Measurements from ENCODE around the gene WDR87. TPM values are rescaled to one million over a fixed set of nuclear protein-coding genes. Genes with fewer than 3 reads are reported as not detected.

WDR87 gene
- polyA plus RNA-seq, 3 donors from 2014 or later = not detected

GRCh38 chr19:37938353-37938752, 32.0 kb upstream of the WDR87 start:
- Mint-ChIP-seq H3K36me3 (peaks cover 0 to 9% (median 0%) of the 10 kb centered on the region in 3 donors), H3K27ac (no peak overlapping the region), H3K4me1 (peaks cover under 1 to 14% of the 10 kb centered on the region in 2 donors), H3K9me3 (no peaks in the 10 kb centered on the region), H3K27me3 (ENCODE audit: low read depth in 3 of 3) (no peaks in the 10 kb centered on the region), H3K4me3 (no peak overlapping the region)
- DNase-seq = no peak

DNA sequence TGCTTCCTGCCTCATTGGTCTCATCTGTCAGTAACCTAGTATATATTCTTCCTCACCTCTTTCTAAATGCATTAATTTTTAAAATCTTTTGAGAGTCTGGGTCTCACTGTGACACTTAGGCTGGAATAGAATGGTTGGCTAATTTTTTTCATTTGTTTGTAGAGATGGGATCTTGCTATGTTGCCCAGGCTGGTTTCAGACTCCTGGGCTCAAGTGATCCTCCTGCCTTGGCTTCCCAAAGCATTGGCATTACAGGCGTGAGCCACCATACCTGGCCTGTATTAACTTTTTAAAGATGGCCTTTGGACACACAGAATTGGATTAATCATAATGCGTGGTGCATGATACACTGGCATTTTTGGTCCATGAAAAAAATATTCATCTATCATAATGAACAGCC, 30.5 kb upstream of the WDR87 start:
- no peaks in the 10 kb centered on the region for H3K27me3 Mint-ChIP-seq (ENCODE audit: low read depth in 3 of 3)
- no peak overlapping the region for H3K27ac Mint-ChIP-seq
- peaks cover 13 to 27% of the 10 kb centered on the region in 2 donors for H3K4me1 Mint-ChIP-seq
- no peaks in the 10 kb centered on the region for H3K9me3 Mint-ChIP-seq
- no peak overlapping the region for H3K4me3 Mint-ChIP-seq
- no peak for DNase-seq
- peaks cover 0 to 9% (median 0%) of the 10 kb centered on the region in 3 donors for H3K36me3 Mint-ChIP-seq

- Mint-ChIP-seq H3K4me3 (no peak overlapping the region), H3K27ac (no peak overlapping the region), H3K36me3 (peaks cover 0 to 9% (median 0%) of the 10 kb centered on the region in 3 donors), H3K9me3 (no peaks in the 10 kb centered on the region), H3K4me1 (peaks cover 18 to 35% of the 10 kb centered on the region in 2 donors), H3K27me3 (ENCODE audit: low read depth in 3 of 3) (no peaks in the 10 kb centered on the region)
- no peak for DNase-seq
These were observed 29.8 kb upstream of the WDR87 start for GRCh38 chr19:37936166-37936565.

- Mint-ChIP-seq H3K27me3 (ENCODE audit: low read depth in 3 of 3) (no peaks in the 10 kb centered on the region), H3K36me3 (peaks cover 0 to 9% (median 0%) of the 10 kb centered on the region in 3 donors), H3K4me1 (peaks cover 22 to 40% of the 10 kb centered on the region in 2 donors)
These were observed 28.9 kb upstream of the WDR87 start for GRCh38 chr19:37935341-37935740.

DNA sequence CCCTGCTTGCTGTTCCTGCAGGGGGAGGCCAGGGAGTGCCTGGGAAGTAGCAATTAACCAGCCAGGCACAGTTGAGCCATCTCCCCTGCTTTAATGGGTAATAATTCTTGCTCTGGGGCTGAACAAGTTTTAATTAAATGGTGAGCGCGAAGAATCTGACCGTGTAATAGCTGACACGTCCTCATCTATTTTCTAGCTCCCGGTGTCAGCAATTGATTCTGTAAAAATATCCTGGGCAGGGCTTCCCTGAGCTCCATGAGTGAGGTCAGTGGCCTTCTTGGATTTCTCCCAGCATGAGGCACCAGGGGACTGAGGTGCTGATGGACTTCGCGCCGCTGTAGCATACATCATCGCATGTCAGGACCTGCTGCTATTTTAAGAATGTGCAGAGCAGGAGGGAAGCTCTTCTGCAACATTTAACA, 27.6 kb upstream of the WDR87 start:
- peaks cover 0 to 9% (median 0%) of the 10 kb centered on the region in 3 donors for H3K36me3 Mint-ChIP-seq
- H3K27me3 Mint-ChIP-seq (ENCODE audit: low read depth in 3 of 3) = no peaks in the 10 kb centered on the region
- H3K9me3 Mint-ChIP-seq = no peaks in the 10 kb centered on the region
- H3K4me3 Mint-ChIP-seq = no peak overlapping the region
- peaks cover 22 to 40% of the 10 kb centered on the region in 2 donors for H3K4me1 Mint-ChIP-seq
- DNase-seq = no peak
- no peak overlapping the region for H3K27ac Mint-ChIP-seq

More at GRCh38 chr19:37935341-37935740, 28.9 kb upstream of the WDR87 start:
- Mint-ChIP-seq H3K27ac (no peak overlapping the region), H3K4me3 (no peak overlapping the region), H3K9me3 (no peaks in the 10 kb centered on the region)
- DNase-seq = no peak

- peak overlapping the region in 3 of 5 donors; percentile 15 to 48 (median 28) for H3K4me3 Mint-ChIP-seq
- DNase-seq = no peak
- H3K27me3 Mint-ChIP-seq (ENCODE audit: low read depth in 3 of 3) = no peaks in the 10 kb centered on the region
- H3K4me1 Mint-ChIP-seq = peaks cover 24 to 40% of the 10 kb centered on the region in 2 donors
- no peaks in the 10 kb centered on the region for H3K9me3 Mint-ChIP-seq
- peak overlapping the region in 2 of 6 donors; percentile 14 to 50 for H3K27ac Mint-ChIP-seq
- peaks cover 0 to 9% (median 0%) of the 10 kb centered on the region in 3 donors for H3K36me3 Mint-ChIP-seq
These were observed 26.9 kb upstream of the WDR87 start for GRCh38 chr19:37932985-37933936.

DNA sequence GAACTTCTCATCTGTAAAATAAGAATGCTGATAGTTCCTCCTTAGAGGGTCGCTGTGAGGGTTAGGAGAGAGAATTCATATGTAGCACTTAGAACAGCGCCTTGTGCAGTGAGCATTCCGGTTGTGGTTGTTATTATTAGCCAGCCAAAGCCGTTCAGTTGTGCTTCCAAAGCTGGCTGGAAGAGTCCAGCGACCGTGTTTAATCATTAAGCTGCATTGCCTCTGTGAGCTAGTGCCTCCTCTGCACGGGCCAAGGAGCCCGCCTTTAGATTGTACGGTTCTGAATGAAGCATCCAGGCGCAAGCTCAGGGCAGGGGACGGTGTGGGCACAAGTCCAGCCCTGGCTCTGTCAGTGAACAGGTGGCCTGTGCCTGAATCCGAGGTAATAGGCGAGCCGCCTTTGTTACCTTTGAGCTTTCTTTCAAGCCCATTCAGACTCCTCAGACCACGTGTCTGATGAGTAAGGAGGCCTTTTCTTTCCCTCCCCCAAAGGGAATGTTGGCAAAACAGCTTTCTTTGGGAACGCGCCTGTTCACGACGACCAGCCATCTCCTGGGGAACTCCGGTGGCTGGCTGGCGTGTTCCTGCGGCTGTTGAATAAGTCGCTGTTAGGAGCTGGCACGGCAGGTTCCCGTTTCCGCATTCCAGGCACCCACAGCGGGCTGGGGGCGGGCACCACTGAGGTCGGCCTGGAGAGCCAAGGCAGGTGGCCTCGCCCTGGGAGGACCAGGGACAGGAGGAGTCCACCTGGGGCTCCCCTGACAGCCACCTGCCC, 25.7 kb upstream of the WDR87 start:
- Mint-ChIP-seq H3K4me3 (peak overlapping the region in 3 of 5 donors; percentile 11 to 36 (median 15)), H3K27me3 (ENCODE audit: low read depth in 3 of 3) (no peaks in the 10 kb centered on the region), H3K36me3 (peaks cover 0 to 9% (median 0%) of the 10 kb centered on the region in 3 donors), H3K9me3 (no peaks in the 10 kb centered on the region), H3K4me1 (peaks cover 24 to 40% of the 10 kb centered on the region in 2 donors), H3K27ac (peak overlapping the region in 1 of 6 donors; percentile 40)
- DNase-seq = no peak

GRCh38 chr19:37930416-37930815, 24.0 kb upstream of the WDR87 start:
- peaks cover 33 to 40% of the 10 kb centered on the region in 2 donors for H3K4me1 Mint-ChIP-seq
- H3K27ac Mint-ChIP-seq = no peak overlapping the region
- H3K4me3 Mint-ChIP-seq = no peak overlapping the region

DNA sequence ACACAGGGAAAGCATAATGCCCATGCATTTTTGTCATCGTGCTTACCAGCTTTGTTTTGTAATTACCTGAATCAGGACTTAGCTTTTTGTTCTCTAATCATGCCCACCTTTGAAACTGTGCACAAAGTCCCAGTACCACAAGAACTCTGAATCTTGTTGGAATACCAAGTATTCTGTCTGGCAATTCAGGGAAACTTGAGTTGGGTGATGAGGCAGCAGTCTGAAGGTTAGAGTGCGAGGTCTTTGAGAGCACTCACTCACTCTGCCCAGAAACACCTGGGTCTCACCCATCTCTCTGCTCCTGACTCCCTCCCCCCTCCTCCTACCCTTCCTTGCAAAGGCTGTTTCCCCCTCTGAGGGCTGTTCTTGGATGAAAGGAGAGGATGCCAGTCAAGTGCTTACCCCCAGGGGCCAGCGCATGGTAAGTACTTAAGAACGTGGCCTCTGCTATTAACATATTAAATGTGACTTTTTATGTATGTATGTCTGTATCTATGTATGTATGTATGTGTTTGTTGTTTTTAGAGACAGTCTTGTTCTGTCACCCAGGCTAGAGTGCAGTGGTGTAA, 23.0 kb upstream of the WDR87 start:
- Mint-ChIP-seq H3K4me1 (peaks cover 36 to 40% of the 10 kb centered on the region in 2 donors), H3K27me3 (ENCODE audit: low read depth in 3 of 3) (no peaks in the 10 kb centered on the region), H3K36me3 (peaks cover 0 to 7% (median 3%) of the 10 kb centered on the region in 3 donors), H3K27ac (no peak overlapping the region), H3K9me3 (no peaks in the 10 kb centered on the region), H3K4me3 (no peak overlapping the region)
- no peak for DNase-seq

More at GRCh38 chr19:37930416-37930815, 24.0 kb upstream of the WDR87 start:
- peaks cover 0 to 9% (median 3%) of the 10 kb centered on the region in 3 donors for H3K36me3 Mint-ChIP-seq
- no peak for DNase-seq
- H3K27me3 Mint-ChIP-seq (ENCODE audit: low read depth in 3 of 3) = no peaks in the 10 kb centered on the region
- H3K9me3 Mint-ChIP-seq = no peaks in the 10 kb centered on the region

- Mint-ChIP-seq H3K27ac (peak overlapping the region in 1 of 6 donors; percentile 32), H3K4me1 (peaks cover 33 to 36% of the 10 kb centered on the region in 2 donors), H3K36me3 (peaks cover 0 to 7% (median 0%) of the 10 kb centered on the region in 3 donors), H3K9me3 (no peaks in the 10 kb centered on the region), H3K4me3 (no peak overlapping the region), H3K27me3 (ENCODE audit: low read depth in 3 of 3) (no peaks in the 10 kb centered on the region)
- DNase-seq = no peak
These were observed 22.3 kb upstream of the WDR87 start for GRCh38 chr19:37928527-37929286.

- Mint-ChIP-seq H3K36me3 (peaks cover 0 to 7% (median 0%) of the 10 kb centered on the region in 3 donors), H3K9me3 (no peaks in the 10 kb centered on the region), H3K4me1 (peaks cover 16 to 21% of the 10 kb centered on the region in 2 donors), H3K27me3 (ENCODE audit: low read depth in 3 of 3) (no peaks in the 10 kb centered on the region), H3K27ac (no peak overlapping the region), H3K4me3 (no peak overlapping the region)
- DNase-seq = no peak
These were observed 20.3 kb upstream of the WDR87 start for GRCh38 chr19:37926711-37927110.

DNA sequence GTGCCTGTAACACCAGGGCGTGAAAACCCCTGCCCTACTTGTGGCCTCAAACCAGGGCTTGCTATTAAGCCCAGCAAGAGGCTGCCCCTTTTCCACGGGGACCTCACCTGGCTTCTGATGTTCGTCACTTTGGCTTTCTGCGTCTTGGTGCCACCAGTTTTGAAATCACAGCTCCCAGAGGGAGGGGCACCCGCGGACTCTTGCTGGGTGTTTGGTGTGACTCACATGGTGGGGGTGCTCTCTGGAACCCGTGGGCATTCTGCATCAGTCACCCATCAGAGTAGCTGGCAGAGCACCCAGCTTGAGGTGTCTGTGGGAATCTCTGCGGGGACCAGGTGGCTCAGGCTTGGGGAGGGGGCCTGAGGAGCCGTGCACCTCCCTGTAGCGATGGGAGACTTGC, 19.9 kb upstream of the WDR87 start:
- DNase-seq = no peak
- Mint-ChIP-seq H3K4me3 (no peak overlapping the region), H3K4me1 (peaks cover 11 to 20% of the 10 kb centered on the region in 2 donors), H3K9me3 (no peaks in the 10 kb centered on the region), H3K36me3 (peaks cover 0 to 9% (median 0%) of the 10 kb centered on the region in 3 donors), H3K27me3 (ENCODE audit: low read depth in 3 of 3) (no peaks in the 10 kb centered on the region), H3K27ac (peak overlapping the region in 1 of 6 donors; percentile 34)

DNA sequence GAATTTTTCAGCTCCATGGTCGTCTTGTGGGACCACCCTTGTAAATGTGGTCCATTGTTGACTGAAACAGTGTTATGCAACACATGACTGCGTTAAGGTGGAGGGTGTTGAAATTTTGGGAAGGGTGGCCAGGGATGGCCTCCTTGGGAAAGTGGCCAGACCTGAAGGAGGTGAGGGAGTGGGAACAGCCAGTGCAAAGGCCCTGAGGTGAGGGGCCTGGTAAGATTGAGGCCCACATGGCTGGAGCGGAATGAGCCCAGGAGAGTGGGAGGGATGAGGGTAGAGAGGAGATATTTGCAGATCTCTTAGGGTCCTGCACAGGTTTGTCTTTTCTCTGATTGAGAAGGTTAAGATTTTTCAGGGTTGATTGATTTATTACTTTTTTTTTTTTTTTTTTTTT, 18.8 kb upstream of the WDR87 start:
- no peak for DNase-seq
- Mint-ChIP-seq H3K27ac (peak overlapping the region in 1 of 6 donors; percentile 10), H3K4me3 (no peak overlapping the region), H3K9me3 (no peaks in the 10 kb centered on the region), H3K36me3 (peaks cover 0 to 12% (median 0%) of the 10 kb centered on the region in 3 donors), H3K27me3 (ENCODE audit: low read depth in 3 of 3) (no peaks in the 10 kb centered on the region), H3K4me1 (peaks cover 9 to 20% of the 10 kb centered on the region in 2 donors)

All from immature natural killer cell (primary cell).